GM03348 (cell line): Measurements from ENCODE around the gene BNIP1.

Source experiments
- DNase-seq: peaks from one replicate; pipeline ENCODE4 v3.0.0; 2012; ENCODE audit warnings: low spot score

Gene BNIP1

GRCh38 chr5:173211284-173211683 is 67.0 kb downstream of the BNIP1 start:
- DNase-seq: no peak

- DNase-seq: no peak
Observed at GRCh38 chr5:173213236-173213933, 69.1 kb downstream of the BNIP1 start.
